ENCODE measurements around the gene LITAFD. TPM values are rescaled to one million over a fixed set of nuclear protein-coding genes. Genes with fewer than 3 reads are reported as not detected.
A peak's percentile ranks its signal among the peaks of the same experiment; 100 is the strongest.

The LITAFD gene
- total and polyA plus RNA-seq, 4 donors, result not detected

DNA sequence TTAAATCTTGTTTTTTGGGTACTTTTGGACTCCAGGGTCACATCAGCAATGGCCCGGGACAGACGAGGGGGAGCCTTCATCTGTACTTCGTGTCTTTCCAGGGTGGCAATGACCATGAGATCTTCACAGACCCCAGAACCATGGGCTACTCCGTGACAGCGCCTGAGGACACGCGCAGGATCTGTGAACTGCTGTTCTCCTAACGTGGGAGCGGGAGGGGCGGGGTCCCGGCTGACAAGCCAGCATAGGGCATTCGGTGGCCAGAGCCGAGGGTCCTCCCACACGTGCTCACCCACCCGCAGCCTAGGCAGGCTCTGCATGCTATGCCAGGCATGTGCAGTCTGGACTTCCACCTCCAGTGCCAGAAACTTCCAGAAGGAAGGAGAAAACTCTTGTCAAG, 34.5 kb upstream of the LITAFD start:
- Histone ChIP-seq H3K27ac (ENCODE audit: low read depth in 1 of 2, low read length in 2 of 2) (no peak overlapping the region), H3K27me3 (ENCODE audit: control insufficient read depth in 1 of 2, insufficient read depth in 2 of 2, low read length in 1 of 2) (no peaks in the 10 kb centered on the region), H3K36me3 (ENCODE audit: control insufficient read depth in 1 of 2, insufficient read depth in 2 of 2, low read length in 1 of 2) (peaks cover 0 to 3% of the 10 kb centered on the region in 2 donors), H3K9me3 (ENCODE audit: control insufficient read depth, low read length) (no peaks in the 10 kb centered on the region), H3K4me3 (ENCODE audit: low read length in 2 of 2) (no peak overlapping the region), H3K4me1 (ENCODE audit: control insufficient read depth in 1 of 2, insufficient read depth in 2 of 2, low read length in 2 of 2) (no peaks in the 10 kb centered on the region)
- DNase-seq, result peak in 1 of 2 donors; percentile 72
- 80 to 82% methylated on average over 15 of the region's 15 CpGs for WGBS, 2 donors
- intact Hi-C loops (cut with DNase I), result no loop called here
- ATAC-seq (ENCODE audit: low FRiP score), result no peak

DNA sequence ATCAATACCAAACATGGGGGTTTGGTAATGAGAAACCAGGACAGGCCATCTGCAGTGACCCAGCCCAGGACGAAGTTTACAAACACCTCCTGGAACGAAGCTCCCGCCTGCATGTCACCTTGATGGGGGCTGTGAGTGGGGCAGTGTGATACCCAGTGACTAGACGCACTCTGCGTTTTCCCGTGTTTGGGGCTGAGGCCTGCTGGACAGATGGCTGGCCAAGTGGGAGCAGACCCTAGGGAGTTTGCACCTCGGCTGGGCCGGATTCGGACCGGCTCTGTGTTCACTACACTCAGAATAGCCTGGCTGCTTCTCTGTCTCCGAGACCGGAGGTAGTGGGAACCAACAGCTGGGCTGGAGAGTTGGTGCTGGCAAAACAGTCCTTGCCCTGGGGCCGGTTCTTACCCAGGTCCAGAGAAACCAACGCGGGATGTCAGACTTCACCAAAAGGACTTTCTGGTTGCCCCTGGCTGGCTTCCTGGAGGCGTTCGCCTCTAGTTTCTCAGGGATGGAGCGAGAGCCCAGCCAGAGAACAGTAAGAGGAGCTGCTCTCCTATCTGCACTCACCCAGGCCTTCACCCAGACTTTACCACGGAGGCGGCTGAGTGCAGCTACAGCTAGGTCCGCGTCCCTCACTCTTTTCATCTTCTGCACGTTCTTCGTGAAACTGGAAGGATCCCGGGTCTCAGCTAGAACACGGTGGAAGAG, 33.8 kb upstream of the LITAFD start:
- H3K36me3 ChIP-seq (ENCODE audit: control insufficient read depth in 1 of 2, insufficient read depth in 2 of 2, low read length in 1 of 2), result peaks cover 0 to 3% of the 10 kb centered on the region in 2 donors
- intact Hi-C loops (cut with DNase I), result no loop called here
- no peaks in the 10 kb centered on the region for H3K4me1 ChIP-seq (ENCODE audit: control insufficient read depth in 1 of 2, insufficient read depth in 2 of 2, low read length in 2 of 2)
- peak in 1 of 2 donors; percentile 47 for DNase-seq
- no peak overlapping the region for H3K27ac ChIP-seq (ENCODE audit: low read depth in 1 of 2, low read length in 2 of 2)
- H3K4me3 ChIP-seq (ENCODE audit: low read length in 2 of 2), result no peak overlapping the region
- H3K9me3 ChIP-seq (ENCODE audit: control insufficient read depth, low read length), result no peaks in the 10 kb centered on the region
- ATAC-seq (ENCODE audit: low FRiP score), result no peak
- WGBS, 2 donors, result 81 to 83% methylated on average over 26 of the region's 26 CpGs
- H3K27me3 ChIP-seq (ENCODE audit: control insufficient read depth in 1 of 2, insufficient read depth in 2 of 2, low read length in 1 of 2), result no peaks in the 10 kb centered on the region

DNA sequence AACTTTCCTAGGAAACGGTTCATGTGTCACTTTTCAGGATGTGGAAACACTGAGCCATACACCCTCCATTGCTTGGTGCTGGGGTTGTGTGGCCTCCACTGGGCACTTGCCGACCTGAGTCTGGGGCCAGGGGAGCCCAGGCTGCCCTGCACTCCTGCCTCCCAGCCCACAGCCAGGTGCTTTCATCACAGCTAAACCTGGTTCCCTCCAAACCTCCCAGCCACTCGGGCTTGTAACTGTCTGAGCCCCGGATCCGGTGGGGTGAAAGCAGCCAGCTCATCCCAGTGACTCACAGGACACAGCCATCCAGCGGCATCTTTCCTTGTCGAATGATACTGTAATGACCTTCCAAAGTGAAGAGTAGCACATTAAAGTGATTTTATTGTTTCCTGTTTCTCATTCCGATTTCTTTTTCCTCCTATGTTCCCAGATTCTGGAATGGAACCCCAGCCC, 33.2 kb upstream of the LITAFD start:
- Histone ChIP-seq H3K36me3 (ENCODE audit: control insufficient read depth in 1 of 2, insufficient read depth in 2 of 2, low read length in 1 of 2) (peaks cover 0 to 3% of the 10 kb centered on the region in 2 donors), H3K4me1 (ENCODE audit: control insufficient read depth in 1 of 2, insufficient read depth in 2 of 2, low read length in 2 of 2) (no peaks in the 10 kb centered on the region), H3K27me3 (ENCODE audit: control insufficient read depth in 1 of 2, insufficient read depth in 2 of 2, low read length in 1 of 2) (no peaks in the 10 kb centered on the region), H3K9me3 (ENCODE audit: control insufficient read depth, low read length) (no peaks in the 10 kb centered on the region), H3K27ac (ENCODE audit: low read depth in 1 of 2, low read length in 2 of 2) (no peak overlapping the region), H3K4me3 (ENCODE audit: low read length in 2 of 2) (no peak overlapping the region)
- WGBS, 2 donors, result 80 to 81% methylated on average over 8 of the region's 8 CpGs
- intact Hi-C loops (cut with DNase I), result no loop called here
- DNase-seq (peak in 1 of 2 donors; percentile 72), ATAC-seq (ENCODE audit: low FRiP score) (no peak)

DNA sequence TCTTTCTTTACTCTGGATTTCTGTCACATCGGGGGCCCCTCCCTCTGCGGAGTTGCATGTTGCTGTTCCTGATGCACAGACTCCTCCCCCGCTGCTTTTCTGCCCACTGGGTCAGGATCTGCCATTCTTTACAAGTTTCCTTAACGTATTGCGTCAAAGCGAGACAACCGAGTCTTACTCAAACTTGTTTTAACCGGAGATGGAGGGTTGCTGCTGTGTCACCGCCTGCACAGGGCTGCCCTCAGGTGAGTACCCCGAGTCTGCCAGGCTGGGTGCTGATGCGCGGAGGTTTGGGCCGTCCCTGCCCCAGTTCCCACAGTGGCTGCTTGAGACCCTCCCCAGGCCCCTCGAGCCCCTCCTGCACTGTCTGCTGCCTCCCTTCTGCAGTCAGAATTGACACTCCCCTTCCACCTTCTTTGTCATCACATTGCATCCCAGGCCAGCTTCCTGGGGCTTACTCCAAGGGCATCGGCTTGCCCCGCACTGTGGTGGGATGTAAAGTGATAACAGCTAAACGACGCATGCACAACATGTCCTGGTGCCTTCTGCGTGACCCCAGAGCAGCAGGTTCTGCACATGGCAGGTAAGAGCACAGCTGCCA, 32.6 kb upstream of the LITAFD start:
- ATAC-seq (ENCODE audit: low FRiP score) (no peak), DNase-seq (peak in 1 of 2 donors; percentile 62)
- Histone ChIP-seq H3K9me3 (ENCODE audit: control insufficient read depth, low read length) (no peaks in the 10 kb centered on the region), H3K4me3 (ENCODE audit: low read length in 2 of 2) (no peak overlapping the region), H3K4me1 (ENCODE audit: control insufficient read depth in 1 of 2, insufficient read depth in 2 of 2, low read length in 2 of 2) (no peaks in the 10 kb centered on the region), H3K36me3 (ENCODE audit: control insufficient read depth in 1 of 2, insufficient read depth in 2 of 2, low read length in 1 of 2) (peaks cover 0 to 3% of the 10 kb centered on the region in 2 donors), H3K27ac (ENCODE audit: low read depth in 1 of 2, low read length in 2 of 2) (no peak overlapping the region), H3K27me3 (ENCODE audit: control insufficient read depth in 1 of 2, insufficient read depth in 2 of 2, low read length in 1 of 2) (no peaks in the 10 kb centered on the region)
- 83 to 84% methylated on average over 19 of the region's 19 CpGs for WGBS, 2 donors
- intact Hi-C loops (cut with DNase I), result no loop called here

DNA sequence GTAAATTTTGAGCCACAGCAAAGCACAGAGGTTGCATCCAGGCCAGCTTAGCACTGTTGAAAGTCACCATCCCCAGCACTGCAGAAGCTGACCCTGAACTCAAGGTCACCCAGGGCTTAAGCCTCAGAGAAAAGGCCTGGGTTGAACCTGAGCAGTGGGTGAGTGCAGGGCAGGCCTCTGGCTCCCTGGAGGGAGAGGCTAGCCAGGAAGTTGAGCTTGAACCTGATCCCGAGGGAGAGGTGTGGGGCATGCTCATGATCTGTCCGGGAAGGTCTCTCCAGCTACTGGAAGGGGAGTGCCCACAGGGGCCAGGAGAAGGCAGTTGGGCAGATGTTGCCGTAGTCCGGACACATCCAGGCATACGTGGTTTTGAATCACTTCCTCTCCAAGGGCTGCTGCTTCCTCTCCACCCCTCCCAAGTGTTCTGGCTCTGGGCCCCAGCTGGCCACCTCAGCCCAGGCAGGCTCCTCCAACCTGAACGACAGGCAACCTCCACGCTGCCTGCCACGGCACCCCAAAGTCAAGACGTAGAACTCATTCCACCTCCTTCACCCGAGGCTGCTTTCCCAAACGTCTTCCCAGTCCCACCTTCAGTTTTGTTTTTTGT, 31.8 kb upstream of the LITAFD start:
- H3K27ac ChIP-seq (ENCODE audit: low read depth in 1 of 2, low read length in 2 of 2), result peak overlapping the region in 1 of 2 donors; percentile 23

DNA sequence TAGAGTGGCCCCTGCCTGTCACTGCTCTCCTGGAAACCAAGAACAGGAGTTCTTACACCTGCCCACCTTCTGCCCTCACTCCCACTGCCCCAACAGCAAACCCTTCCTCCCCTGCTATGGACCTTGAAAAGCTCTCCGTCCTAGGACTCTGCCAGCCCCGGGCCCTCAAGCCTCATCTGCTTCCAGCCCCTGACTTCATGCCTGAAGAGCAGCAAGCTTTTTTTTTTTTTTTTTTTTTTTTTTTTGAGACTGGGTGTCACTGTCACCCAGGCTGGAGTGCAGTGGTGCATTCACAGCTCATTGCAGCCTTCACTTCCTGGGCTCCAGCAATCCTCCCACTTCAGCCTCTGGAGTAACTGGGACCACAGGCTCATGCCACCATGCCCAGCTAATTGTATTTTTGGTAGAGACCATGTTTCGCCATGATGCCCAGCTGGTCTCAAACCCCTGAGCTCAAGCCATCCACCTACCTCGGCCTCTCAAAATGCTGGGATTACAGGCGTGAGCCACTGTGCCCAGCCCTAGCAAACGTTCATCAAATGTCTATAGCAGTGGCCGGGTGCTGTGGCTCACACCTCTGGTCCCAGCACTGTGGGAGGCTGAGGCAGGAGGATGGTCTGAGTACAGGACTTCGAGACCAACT, 30.3 kb upstream of the LITAFD start:
- ATAC-seq (ENCODE audit: low FRiP score), result no peak
- H3K4me1 ChIP-seq (ENCODE audit: control insufficient read depth in 1 of 2, insufficient read depth in 2 of 2, low read length in 2 of 2), result no peaks in the 10 kb centered on the region
- intact Hi-C loops (cut with DNase I), result no loop called here
- no peak overlapping the region for H3K27ac ChIP-seq (ENCODE audit: low read depth in 1 of 2, low read length in 2 of 2)
- peaks cover 0 to 3% of the 10 kb centered on the region in 2 donors for H3K36me3 ChIP-seq (ENCODE audit: control insufficient read depth in 1 of 2, insufficient read depth in 2 of 2, low read length in 1 of 2)
- no peaks in the 10 kb centered on the region for H3K27me3 ChIP-seq (ENCODE audit: control insufficient read depth in 1 of 2, insufficient read depth in 2 of 2, low read length in 1 of 2)
- H3K9me3 ChIP-seq (ENCODE audit: control insufficient read depth, low read length), result no peaks in the 10 kb centered on the region
- DNase-seq, result peak in 1 of 2 donors; percentile 68
- 84 to 86% methylated on average over 8 of the region's 8 CpGs for WGBS, 2 donors
- no peak overlapping the region for H3K4me3 ChIP-seq (ENCODE audit: low read length in 2 of 2)

More for the DNA sequence above, 31.8 kb upstream of the LITAFD start:
- Histone ChIP-seq H3K36me3 (ENCODE audit: control insufficient read depth in 1 of 2, insufficient read depth in 2 of 2, low read length in 1 of 2) (peaks cover 0 to 3% of the 10 kb centered on the region in 2 donors), H3K4me3 (ENCODE audit: low read length in 2 of 2) (no peak overlapping the region), H3K9me3 (ENCODE audit: control insufficient read depth, low read length) (no peaks in the 10 kb centered on the region), H3K27me3 (ENCODE audit: control insufficient read depth in 1 of 2, insufficient read depth in 2 of 2, low read length in 1 of 2) (no peaks in the 10 kb centered on the region), H3K4me1 (ENCODE audit: control insufficient read depth in 1 of 2, insufficient read depth in 2 of 2, low read length in 2 of 2) (no peaks in the 10 kb centered on the region)
- intact Hi-C loops (cut with DNase I), result no loop called here
- DNase-seq (peak; percentile 76 to 83), ATAC-seq (ENCODE audit: low FRiP score) (peak; percentile 66)
- 35 to 39% methylated on average over 11 of the region's 11 CpGs for WGBS, 2 donors

DNA sequence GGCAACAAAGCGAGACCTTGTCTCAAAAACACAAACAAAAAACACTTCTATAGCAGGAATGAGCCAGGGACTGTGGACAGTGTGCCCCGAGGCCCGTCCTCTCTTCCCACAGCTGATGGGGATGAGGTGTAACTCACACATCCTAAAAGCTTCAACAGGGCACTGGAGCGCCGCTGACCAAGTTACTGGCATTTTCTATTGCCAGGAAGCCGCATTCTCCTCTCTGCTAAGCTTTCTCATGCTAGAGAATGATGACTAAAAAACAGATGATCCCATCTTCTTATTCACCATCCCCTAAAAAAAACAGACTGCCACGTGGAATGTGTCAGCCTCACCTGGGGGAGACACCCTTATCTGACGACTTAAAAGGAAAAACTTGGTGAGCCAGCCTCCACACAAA, 29.6 kb upstream of the LITAFD start:
- WGBS, 2 donors, result 67 to 80% methylated on average over 8 of the region's 8 CpGs
- Histone ChIP-seq H3K9me3 (ENCODE audit: control insufficient read depth, low read length) (no peaks in the 10 kb centered on the region), H3K4me3 (ENCODE audit: low read length in 2 of 2) (no peak overlapping the region), H3K36me3 (ENCODE audit: control insufficient read depth in 1 of 2, insufficient read depth in 2 of 2, low read length in 1 of 2) (peaks cover 0 to 4% of the 10 kb centered on the region in 2 donors), H3K27ac (ENCODE audit: low read depth in 1 of 2, low read length in 2 of 2) (no peak overlapping the region), H3K27me3 (ENCODE audit: control insufficient read depth in 1 of 2, insufficient read depth in 2 of 2, low read length in 1 of 2) (no peaks in the 10 kb centered on the region), H3K4me1 (ENCODE audit: control insufficient read depth in 1 of 2, insufficient read depth in 2 of 2, low read length in 2 of 2) (no peaks in the 10 kb centered on the region)
- intact Hi-C loops (cut with DNase I), result no loop called here
- ATAC-seq (ENCODE audit: low FRiP score) (no peak), DNase-seq (peak in 1 of 2 donors; percentile 64)

DNA sequence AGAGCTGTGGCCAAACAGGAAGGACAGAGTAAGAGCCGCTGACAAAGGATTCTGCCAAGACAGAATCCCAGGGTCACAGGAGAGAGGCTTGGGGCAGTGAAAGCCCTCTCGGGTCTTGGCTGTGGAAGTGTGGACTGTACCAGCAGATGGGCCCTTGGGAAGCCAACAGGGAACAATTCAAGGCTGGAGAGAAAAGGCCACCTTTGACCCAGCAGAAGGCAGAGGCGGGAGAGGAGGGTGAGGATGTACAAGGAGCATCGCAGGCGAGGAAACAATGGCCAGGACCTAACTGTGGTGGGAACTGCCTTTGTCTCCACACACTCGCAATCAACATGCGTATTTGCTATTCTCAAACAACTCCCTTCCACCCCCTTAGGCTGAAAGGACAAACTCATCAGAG, 29.0 kb upstream of the LITAFD start:
- Histone ChIP-seq H3K4me1 (ENCODE audit: control insufficient read depth in 1 of 2, insufficient read depth in 2 of 2, low read length in 2 of 2) (no peaks in the 10 kb centered on the region), H3K27me3 (ENCODE audit: control insufficient read depth in 1 of 2, insufficient read depth in 2 of 2, low read length in 1 of 2) (no peaks in the 10 kb centered on the region), H3K9me3 (ENCODE audit: control insufficient read depth, low read length) (no peaks in the 10 kb centered on the region), H3K36me3 (ENCODE audit: control insufficient read depth in 1 of 2, insufficient read depth in 2 of 2, low read length in 1 of 2) (peaks cover 0 to 7% of the 10 kb centered on the region in 2 donors), H3K27ac (ENCODE audit: low read depth in 1 of 2, low read length in 2 of 2) (no peak overlapping the region), H3K4me3 (ENCODE audit: low read length in 2 of 2) (no peak overlapping the region)
- intact Hi-C loops (cut with DNase I), result no loop called here
- DNase-seq (peak in 1 of 2 donors; percentile 55), ATAC-seq (ENCODE audit: low FRiP score) (no peak)
- 89% methylated on average over 7 of the region's 7 CpGs for WGBS, 2 donors

Measured in aorta (tissue), 5 donors.